ENCODE measurements around the gene TMEM95.
A peak's percentile ranks its signal among the peaks of the same experiment; 100 is the strongest.
"Not testable (repeated sequence)": the region's sequence is repeated elsewhere in the genome, so short reads cannot be mapped to it uniquely, and the experiment has no call there.

The TMEM95 gene

DNA sequence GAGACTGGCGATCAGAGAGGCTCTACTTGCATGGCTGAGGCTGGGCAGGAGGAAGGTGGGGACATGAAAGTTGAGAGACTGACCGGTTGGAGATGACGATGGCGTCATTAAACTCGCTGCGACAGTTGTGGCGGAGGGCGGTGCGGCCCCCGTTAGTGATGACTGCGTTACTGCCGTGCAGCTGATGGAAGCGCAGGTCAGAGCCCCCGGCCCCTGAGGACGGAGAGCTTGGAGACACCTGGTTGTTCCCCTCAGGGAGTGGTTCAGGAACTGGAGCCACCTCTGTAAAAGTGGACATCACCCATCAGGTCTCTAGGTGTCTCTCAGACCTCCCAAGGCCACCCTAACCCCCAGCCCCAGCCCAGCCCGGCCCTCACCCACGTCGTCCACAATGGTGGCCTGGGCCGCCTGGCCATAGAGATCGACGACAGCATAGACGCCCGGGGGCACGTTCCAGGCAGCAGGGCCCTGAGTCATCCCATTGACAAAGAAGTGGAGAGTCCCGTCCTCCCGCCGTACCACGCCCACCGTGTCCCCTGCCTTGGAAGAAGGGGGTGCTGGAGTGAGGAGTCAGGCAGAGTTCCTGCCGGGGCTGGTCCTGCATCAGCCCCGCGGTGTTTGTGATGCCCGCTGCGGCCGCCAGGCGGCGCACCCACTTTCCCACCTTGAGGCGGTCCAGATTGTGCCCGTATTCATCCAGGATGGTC, 31.1 kb upstream of the TMEM95 start:
- DNase-seq (ENCODE audit: low read depth), result no peak

DNA sequence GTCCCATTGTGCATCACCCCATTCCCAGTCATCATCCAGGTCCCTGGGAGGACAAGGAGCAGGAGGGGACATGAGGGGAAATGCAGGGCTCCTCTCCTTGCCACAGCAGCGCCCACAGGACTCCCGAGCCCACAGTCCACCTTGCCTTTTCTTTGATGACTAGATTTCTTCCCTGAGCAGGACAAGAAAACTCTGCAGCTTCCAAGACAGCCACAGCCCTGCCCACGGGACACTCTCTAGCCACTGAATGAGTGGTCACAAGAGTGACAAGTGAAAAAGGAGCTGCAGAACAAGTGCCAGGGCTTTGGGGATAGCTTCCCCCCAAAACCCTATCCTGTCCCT, 30.5 kb upstream of the TMEM95 start:
- no peak for DNase-seq (ENCODE audit: low read depth)

DNA sequence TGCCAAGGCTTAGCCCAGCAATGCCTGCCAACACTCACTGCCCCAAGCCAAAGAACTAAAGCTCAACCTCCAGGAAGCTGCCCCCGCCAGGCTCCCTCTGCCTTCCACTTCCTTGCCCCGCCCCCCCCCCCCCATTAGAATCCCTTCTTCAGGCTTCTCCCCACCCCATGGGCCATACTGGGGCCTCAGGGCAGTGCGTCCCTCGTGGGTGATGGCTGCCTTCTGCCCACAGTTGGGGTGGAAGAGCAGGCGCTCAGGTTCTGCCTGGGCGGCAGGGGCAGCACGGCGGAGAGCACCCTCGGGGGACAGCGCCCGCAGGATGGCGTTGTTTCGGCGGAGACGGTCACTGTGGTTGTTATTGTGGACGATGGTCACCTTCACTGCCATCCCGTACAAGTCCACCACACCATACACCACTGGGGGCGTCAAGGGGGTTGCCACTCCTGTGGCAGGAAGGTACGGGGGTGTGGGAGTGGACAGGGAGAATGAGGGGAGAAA, 29.9 kb upstream of the TMEM95 start:
- no peak for DNase-seq (ENCODE audit: low read depth)

DNA sequence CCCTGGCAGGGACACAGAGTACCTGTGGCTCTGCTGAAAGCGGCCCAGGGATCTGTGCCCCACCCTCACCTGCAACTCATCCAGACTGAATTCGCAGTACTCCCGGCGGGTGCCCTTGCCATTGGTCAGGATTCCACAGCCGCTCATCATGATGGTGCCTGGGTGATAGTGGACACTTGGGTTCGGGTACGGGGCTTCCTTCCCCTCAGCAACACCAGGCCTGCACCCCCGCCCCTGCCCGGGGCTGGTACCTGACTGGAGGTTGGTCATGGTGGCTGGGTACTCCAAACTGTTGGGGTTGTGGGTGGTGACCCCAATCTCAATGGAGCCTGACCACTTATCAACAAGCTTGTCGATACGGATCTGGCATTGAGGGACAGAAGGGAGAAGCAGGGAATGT, 28.8 kb upstream of the TMEM95 start:
- DNase-seq (ENCODE audit: low read depth), result no peak

DNA sequence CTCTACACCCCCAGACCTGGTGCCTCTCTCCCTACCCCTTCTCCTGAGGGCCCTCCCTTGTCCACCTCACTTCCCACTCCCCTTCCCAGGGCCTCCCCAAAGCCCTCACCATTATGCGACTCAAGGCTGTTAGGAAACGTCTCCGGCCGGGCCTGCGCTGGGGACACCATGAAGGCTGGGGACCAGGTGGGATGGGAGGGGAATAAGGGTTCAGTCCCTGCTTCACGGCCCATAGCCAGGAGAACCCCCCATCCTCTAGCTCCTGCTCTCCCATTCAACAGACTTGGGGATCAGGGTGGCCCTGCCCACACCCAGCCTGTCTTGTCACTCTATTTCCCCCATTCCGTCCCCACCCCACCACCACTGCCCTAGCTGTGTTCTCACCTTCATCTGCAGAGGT, 27.9 kb upstream of the TMEM95 start:
- DNase-seq (ENCODE audit: low read depth), result no peak

DNA sequence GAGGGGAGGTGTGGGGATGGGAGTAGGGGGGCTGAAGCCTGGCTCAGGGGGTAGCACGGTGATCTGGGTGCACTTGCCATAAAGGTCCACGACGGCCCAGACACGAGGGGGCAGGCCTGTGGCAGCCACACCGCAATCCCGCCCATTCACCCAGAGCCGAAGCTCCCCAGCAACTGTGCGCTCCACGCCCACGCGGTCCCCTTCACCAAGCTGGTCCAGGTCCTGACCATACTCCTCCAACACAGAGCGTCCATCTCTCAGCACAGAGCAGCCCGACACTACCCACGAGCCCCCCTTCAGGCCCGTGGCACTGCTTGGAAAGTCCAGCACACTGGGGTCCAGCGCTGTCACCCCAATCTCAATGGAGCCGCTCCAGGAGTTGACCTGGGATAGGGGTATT, 27.5 kb upstream of the TMEM95 start:
- DNase-seq (ENCODE audit: low read depth), result no peak

DNA sequence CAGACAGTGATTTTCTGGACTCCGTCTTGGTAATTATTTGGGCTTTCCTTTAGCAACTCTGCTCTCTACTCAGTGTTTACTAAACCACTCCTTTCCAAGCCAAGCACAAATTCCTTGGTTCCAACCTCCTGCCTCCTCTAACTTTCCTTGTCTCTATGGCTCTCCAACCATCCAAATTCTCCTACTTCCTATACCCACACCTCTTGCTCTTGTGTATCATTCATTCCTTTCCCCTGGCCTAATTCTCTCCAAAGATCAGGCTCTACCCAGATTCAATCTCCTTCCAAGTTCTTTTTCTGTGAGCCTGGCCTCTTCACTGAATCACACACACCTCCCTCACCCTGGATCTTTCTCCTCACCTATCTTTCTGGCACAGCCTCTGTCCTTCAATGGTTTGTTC, 26.9 kb upstream of the TMEM95 start:
- DNase-seq (ENCODE audit: low read depth), result no peak

DNA sequence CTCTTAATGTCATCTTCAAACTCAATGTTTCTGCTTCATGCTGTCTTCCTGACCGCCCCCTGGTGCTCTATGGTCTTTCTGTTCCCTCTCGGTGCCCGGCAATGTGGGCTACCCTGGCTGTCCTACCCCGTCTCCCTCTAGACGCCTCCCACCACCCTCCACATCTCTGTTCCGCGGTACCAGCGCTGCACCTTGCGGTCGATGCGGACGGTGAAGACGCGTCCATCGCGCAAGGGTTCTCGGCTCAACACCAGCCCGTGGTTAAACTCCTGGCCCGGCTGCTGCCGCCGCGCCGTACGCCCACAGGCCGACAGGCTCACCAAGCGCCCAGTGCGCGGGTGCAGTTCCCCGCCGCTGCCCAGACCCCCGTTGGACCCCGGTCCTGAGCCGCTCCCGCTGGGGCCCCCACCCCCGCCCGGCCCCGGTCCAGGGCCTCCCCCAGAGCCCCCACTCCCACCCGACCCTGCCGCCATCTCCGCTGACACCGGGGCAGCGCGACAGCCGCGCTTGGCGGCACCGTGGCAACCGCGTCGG, 26.0 kb upstream of the TMEM95 start, which contains the start of gene NEURL4:
NEURL4 (minus strand) TSS at position 496 of the 534 bp plus-strand sequence; CDS start at position 473, 23 bp downstream.
- no peak for DNase-seq (ENCODE audit: low read depth)

DNA sequence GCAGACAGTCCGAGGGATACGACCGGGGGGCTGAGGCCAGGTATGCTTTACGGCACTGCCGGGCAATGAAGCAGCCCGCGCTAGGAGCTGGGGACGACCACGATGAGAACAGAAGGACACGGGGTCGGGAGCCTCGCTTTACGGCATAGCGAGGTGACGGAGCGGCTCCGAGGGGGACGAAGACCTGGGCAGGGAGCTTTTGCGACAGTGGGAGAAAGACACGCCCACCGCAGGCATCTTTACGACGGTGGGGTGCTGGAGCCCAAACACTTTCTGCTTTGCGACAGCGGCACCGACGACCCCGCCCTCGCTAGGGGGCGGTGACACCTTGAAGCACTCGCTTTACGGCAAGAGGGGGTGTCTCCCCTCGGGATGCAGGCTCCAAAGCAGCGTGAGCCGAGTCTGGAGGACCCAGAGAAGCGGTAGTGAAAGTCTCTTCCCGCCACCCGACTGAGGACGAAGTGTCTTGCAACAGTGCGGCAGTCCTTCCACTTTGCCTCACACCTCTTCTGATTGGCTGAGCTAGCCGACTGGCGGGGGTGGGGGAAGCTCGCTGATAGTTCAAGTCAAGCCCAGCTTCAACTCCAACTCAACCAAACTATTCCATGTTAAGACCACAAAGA, 25.5 kb upstream of the TMEM95 start:
- peak; percentile 100 for DNase-seq (ENCODE audit: low read depth)

DNA sequence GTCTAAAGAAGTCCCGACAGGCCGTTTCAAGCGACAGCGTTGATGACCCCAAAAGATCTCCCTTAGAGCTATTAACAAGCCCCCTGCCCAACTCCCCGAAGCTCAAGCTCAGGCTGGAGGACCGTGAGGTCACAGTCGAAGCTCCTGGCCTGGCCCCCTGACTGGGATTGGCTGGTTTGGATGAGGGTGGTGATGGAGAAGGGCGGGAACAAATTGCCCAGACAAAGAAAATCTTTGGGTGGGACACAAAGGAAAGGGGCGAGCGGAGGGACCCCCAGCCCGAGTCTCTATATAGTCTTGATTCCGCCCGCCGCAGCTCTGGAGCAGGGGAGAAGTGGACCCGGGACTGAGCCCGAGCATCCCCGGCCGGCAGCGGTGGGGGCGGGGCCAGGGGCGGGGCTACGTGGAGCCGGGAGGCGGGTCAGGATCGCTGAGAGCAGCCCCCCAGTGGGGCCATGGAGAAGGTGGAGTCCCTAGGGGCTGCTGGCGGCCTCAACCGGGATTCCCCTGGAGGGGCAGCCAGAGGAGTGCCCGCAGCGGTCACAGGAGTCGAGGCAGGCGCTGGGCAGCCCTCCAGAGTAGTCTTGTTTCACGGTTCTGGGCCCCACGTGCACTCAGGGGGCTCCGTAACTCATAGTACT, 24.8 kb upstream of the TMEM95 start:
- DNase-seq (ENCODE audit: low read depth), result peak; percentile 68

DNA sequence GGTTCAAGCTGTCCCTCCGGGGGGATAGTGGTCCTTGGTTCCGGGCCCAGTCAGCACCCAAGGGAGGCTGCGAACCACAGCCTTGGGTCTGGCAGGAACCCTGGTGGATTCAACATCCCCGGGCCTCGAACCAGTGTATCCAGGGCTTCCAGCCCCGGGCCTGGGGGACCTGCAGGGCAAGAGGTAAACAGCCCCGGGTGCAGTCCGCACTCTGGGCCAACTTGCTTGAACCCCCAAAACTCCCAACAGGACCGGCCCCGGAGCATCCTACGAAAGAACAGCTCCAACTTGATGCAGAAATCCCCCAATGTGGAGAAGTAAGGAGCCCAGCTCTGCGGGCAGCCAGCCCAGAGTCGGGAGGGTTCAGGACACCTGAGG, 24.3 kb upstream of the TMEM95 start:
- no peak for DNase-seq (ENCODE audit: low read depth)

DNA sequence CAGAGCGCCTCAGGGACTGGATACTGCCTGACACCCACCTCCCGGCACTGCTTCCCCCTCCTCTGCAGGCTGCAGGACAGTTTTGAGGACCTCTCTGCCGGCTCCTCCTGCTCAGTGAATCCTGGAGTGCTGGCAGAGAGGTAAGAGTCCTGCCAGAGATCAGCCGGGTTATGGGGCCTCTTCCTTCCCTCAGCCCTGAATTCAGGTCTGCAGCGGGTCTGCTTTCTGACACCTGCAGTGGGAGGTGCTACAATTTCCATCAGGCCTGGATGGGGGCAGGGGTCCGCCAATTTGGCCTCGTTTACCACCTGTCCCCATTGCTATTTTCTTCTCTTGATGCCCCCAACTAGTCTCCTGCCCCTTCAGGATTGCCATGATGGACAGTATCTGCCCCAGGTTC, 22.8 kb upstream of the TMEM95 start:
- DNase-seq (ENCODE audit: low read depth), result no peak

DNA sequence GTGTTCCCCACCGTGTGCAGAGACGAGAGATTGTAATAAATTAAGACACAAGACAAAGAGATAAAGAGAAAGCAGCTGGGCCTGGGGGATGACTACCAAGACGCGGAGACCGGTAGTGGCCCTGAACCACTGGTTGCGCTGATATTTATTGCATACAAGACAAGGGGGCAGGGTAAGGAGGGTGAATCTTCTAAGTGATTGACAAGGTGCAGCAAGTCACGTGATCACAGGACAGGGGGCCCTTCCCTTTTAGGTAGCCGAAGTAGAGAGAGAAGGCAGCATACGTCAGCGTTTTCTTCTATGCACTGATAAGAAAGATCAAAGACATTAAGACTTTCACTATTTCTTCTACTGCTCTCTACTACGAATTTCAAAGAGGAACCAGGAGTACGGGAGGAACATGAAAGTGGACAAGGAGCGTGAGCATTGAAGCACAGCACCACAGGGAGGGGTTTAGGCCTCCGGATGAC, 22.3 kb upstream of the TMEM95 start:
- DNase-seq (ENCODE audit: low read depth), result not testable (repeated sequence)

DNA sequence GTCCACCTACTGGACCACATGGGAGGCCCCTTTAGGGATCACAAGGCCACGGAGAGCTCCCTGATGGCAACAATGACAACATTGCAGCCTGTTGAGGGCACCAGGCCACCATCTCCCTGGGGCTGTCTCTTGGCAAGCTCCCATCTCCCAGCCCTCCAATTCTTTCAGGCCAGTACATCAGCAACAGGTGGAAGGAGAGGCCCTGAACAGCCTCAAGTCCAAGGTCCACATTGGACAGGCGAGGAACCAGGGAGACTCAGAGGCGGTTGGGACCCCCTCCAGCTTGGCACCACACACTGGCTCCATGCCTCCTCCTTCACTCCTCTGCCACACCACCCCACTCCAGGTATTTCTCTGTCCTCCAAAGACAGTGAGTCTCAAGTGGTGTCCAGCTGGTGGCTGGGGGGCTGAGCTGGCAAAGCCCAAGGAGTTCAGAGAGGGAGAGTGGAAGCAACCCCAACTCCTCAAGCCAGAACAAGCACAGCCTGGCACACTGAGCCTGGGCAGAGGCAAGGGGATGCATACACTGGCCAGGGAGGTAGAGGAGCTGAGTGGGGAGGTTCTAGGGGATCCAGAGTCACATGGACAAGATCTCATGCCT, 19.9 kb upstream of the TMEM95 start:
- no peak for DNase-seq (ENCODE audit: low read depth)

DNA sequence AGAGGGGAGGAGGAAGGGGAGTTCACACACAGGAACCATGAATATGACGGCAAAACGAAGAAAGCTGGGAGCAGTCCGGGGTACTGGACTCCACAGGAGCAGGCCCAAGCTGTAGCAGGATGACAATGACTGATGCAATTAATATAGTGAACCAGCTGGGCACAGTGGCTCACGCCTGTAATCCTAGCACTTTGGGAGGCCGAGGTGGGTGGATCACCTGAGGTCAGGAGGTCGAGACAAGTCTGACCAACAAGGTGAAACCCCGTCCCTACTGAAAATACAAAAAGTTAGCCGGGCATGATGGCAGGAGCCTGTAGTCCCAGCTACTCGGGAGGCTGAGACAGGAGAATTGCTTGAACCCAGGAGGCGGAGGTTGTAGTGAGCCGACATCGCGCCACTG, 19.2 kb upstream of the TMEM95 start:
- not testable (repeated sequence) for DNase-seq (ENCODE audit: low read depth)

DNA sequence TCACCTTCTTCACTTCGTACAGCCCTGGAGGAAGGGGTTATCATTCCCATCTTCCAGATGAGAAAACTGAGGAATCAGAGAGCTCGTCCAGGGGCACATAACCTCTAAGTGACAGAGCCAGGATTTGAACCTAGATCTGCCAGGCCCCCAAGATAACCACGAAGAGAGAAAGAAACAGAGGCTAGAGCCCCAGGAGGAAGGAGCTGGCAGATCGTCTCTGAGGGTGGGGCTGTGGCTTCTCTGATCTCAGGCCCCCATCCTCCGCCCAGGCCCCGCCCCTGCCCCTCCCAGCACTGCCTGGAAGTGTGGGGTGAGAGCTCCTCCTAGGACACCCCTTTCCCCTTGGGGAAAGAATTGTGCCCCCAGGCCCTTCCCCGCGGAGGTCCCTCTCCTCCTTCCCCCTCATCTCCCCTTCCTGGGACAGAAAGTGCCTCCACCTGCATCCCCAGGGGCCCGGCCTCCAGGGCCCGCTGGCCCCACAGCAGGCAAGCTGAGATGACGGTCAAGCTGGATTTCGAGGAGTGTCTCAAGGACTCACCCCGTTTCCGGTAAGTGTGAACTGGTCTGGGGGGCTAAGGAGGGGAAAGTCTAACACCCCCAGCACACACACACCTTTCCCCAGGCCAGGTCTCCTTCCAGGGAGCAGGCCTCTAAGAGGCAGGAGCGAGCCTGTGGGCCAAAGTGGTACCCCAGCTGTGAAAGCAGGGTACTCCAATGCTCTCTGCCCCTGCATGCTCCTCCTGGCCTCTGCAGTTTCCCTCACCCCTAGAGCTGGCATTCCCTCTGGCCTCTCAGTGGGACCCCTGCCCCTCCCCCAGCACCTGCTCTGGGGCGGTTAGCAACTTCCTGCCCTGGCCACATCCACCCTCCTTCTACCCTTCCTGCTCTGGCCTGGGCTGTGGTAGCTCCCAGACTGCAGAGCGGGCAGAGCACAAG, 18.4 kb upstream of the TMEM95 start, which contains the start of gene ACAP1:
ACAP1 (plus strand) TSS at position 290 of the 936 bp plus-strand sequence; CDS start at position 496, 206 bp downstream.
- DNase-seq (ENCODE audit: low read depth), result no peak

DNA sequence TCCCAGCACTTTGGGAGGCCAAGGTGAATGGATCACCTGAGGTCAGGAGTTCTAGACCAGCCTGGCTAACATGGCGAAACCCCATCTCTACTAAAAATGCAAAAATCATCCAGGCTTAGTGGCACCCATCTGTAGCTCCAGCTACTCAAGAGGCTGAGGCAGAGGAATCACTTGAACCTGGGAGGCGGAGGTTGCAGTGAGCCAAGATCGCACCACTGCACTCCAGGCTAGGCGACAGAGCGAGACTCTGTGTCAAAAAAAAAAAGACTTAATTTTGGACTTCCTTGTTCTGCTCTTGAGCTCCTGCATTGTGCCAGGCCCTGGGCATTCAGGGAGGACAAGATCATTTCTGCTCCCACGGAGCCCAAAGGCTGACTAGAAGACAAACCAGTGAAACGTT, 17.4 kb upstream of the TMEM95 start:
- DNase-seq (ENCODE audit: low read depth), result not testable (repeated sequence)

DNA sequence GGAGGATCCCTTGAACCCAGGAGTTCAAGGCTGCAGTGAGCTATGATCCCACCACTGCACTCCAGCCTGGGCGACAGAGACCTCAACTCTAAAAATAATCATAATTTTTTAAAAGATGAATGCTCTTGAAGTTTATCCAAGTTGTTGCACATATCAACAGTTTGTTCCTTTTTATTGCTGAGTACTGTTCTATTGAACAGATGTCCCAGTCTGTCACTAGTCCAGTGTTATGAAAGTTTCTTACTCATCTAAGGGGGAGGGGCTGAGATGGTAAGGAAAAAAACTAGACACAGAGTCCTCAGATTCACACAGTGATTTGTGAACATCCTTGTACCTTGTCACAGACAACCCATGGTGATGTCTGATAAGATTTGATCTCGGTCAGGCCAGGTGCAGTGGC, 14.8 kb upstream of the TMEM95 start:
- no peak for DNase-seq (ENCODE audit: low read depth)

DNA sequence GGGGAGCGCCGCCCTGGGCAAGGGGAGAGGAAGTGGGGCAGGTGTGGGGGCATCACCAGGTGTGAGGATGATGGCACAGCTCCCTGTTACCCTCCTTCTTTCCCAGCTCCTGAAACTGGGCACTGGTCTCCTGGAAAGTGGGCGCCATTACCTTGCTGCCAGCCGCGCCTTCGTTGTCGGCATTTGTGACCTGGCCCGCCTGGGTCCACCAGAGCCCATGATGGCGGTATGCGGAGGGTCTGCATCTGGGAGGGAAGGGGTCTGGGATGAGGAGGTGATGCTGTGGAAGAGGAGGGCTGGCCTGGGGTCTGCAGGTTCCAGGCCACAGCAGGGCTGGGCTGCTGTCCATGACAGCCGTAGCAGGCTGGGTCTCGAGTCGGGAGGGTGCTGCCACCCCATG, 13.1 kb upstream of the TMEM95 start:
- DNase-seq (ENCODE audit: low read depth), result no peak

DNA sequence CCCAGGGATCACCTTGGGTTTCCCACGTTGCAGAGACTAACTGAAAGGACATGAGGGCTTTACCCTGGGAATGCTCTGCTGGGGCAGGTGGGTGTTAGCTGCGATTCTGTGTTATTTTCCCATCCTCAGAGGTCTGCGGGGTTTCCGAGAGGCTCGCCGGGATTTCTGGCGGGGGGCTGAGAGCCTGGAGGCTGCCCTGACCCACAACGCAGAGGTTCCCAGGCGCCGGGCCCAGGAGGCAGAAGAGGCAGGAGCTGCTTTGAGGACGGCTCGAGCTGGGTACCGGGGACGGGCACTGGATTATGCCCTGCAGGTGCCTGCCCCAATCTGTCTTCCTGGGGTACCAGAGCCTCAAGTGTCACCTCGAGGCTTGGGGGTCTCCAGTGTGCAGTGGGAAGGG, 11.7 kb upstream of the TMEM95 start:
- no peak for DNase-seq (ENCODE audit: low read depth)

Data from fibroblast of gingiva (primary cell).